ENCODE results near the gene LPCAT1. TPM values are rescaled to one million over a fixed set of nuclear protein-coding genes. Genes with fewer than 3 reads are reported as not detected.

Gene LPCAT1
- total and polyA plus RNA-seq, 2 of the 13 experiments (the other 11 are each of a cell fraction or from before 2014, with no cell fraction given), result 29.8 to 90.6 TPM

GRCh38 chr5:1564182-1564748 lies 40.5 kb upstream of the LPCAT1 start (continued):
- peak; percentile 66; the same call in 1 of the 2 replicates for TF ChIP-seq AHDC1 (CRISPR knock-in tag; IDR thresholded peaks at IDR 0.05; ENCODE audit: borderline replicate concordance)
- no peak for TF ChIP-seq POGK (CRISPR knock-in tag; conservative IDR thresholded peaks at IDR 0.05)
- TF ChIP-seq POLR2A (IDR thresholded peaks at IDR 0.05; ENCODE audit: insufficient read depth in 1 of 2, low read depth in 2 of 2, low read length in 2 of 2), result no peak
- TF ChIP-seq RXRB (CRISPR knock-in tag; IDR thresholded peaks at IDR 0.05; ENCODE audit: borderline replicate concordance), result peak; percentile 60; the same call in 1 of the 2 replicates
- 0 out of 2 replicates have a peak, but pooled peaks have one; percentile 8 for TF ChIP-seq MLX (CRISPR knock-in tag; IDR thresholded peaks at IDR 0.05)
- TF ChIP-seq ATF6 (CRISPR knock-in tag; conservative IDR thresholded peaks at IDR 0.05), result no peak
- TF ChIP-seq NPAS2 (CRISPR knock-in tag; IDR thresholded peaks at IDR 0.05; ENCODE audit: borderline replicate concordance), result no peak
- no peak for TF ChIP-seq ZNF432 (CRISPR knock-in tag; IDR thresholded peaks at IDR 0.05; ENCODE audit: borderline replicate concordance)
- no peak for TF ChIP-seq KDM4B (CRISPR knock-in tag; IDR thresholded peaks at IDR 0.05)
- TF ChIP-seq ZNF10 (CRISPR knock-in tag; IDR thresholded peaks at IDR 0.05; ENCODE audit: borderline replicate concordance, low read depth), result no peak
- TF ChIP-seq CCAR2 (optimal IDR thresholded peaks at IDR 0.05; ENCODE audit: low read depth, low read length), result no peak
- no peak for TF ChIP-seq ZNF235 (CRISPR knock-in tag; IDR thresholded peaks at IDR 0.05; ENCODE audit: borderline replicate concordance)
- TF ChIP-seq YEATS4 (CRISPR knock-in tag; IDR thresholded peaks at IDR 0.05; ENCODE audit: borderline replicate concordance), result no peak
- peak; percentile 16; the same call in 1 of the 2 replicates for TF ChIP-seq ZNF441 (CRISPR knock-in tag; IDR thresholded peaks at IDR 0.05; ENCODE audit: borderline replicate concordance)
- TF ChIP-seq SMAD1 (CRISPR knock-in tag; IDR thresholded peaks at IDR 0.05; ENCODE audit: borderline replicate concordance, low read depth), result 0 out of 2 replicates have a peak, but pooled peaks have one; percentile 74
- no peak for TF ChIP-seq ZNF225 (CRISPR knock-in tag; IDR thresholded peaks at IDR 0.05)
- no peak for TF ChIP-seq AKAP8 (CRISPR knock-in tag; IDR thresholded peaks at IDR 0.05)
- TF ChIP-seq E2F2 (CRISPR knock-in tag; IDR thresholded peaks at IDR 0.05; ENCODE audit: borderline replicate concordance), result 0 out of 2 replicates have a peak, but pooled peaks have one; percentile 34

All from HepG2 (cell line).